Tibial nerve (tissue), 3 donors: ENCODE measurements around the gene LRTM2.

Experiments used
- CTCF ChIP-seq, 5 experiments: fragments of 200-600 bp in 3 of 5; fragments of 450-650 bp in 2 of 5; sonication (generic) in 3 of 5; IDR thresholded peaks; one replicate each; pipeline ENCODE4 v1.5.1; 2016 to 2019; ENCODE audit warnings: antibody characterized with exemption in 5 of 5, mild to moderate bottlenecking in 3 of 5, moderate library complexity in 2 of 5
- POLR2A ChIP-seq, 2 donors: fragments of 450-650 bp; IDR thresholded peaks; one replicate each; pipeline ENCODE4 v1.6.1; 2017; ENCODE audit warnings: antibody characterized with exemption in 2 of 2, mild to moderate bottlenecking in 2 of 2, moderate library complexity in 2 of 2

GRCh38 chr12:1885599-1886245, 65.4 kb downstream of the LRTM2 start:
- TF ChIP-seq CTCF (IDR thresholded peaks at IDR 0.05) (no peak), POLR2A (IDR thresholded peaks at IDR 0.05) (no peak)
